ACC112 (cell line): ENCODE results near the gene TRDMT1.

ENCODE experiments used
- H2AFZ ChIP-seq: fragments of 200-600 bp; sonication (generic); one replicate; pipeline ENCODE4 v1.6.0; 2017; ENCODE audit warnings: antibody characterized with exemption, low read length; ENCODE audit not compliant: unreplicated experiment
- H3K27ac ChIP-seq: fragments of 200-600 bp; sonication (generic); 2 replicates; pipeline ENCODE4 v1.5.1; 2014; ENCODE audit warnings: low read depth, mild to moderate bottlenecking, antibody characterized with exemption, low read length, moderate library complexity
- H3K27me3 ChIP-seq: fragments of 200-600 bp; sonication (generic); 2 replicates; pipeline ENCODE4 v1.6.1; 2014; ENCODE audit warnings: mild to moderate bottlenecking, antibody characterized with exemption, low read length, moderate library complexity, mixed read lengths; ENCODE audit not compliant: insufficient read depth
- H3K36me3 ChIP-seq: fragments of 200-600 bp; sonication (generic); 2 replicates; pipeline ENCODE4 v1.6.1; 2016; ENCODE audit warnings: mild to moderate bottlenecking, antibody characterized with exemption, low read length, moderate library complexity, mixed read lengths; ENCODE audit not compliant: insufficient read depth
- H3K4me1 ChIP-seq: fragments of 200-600 bp; sonication (generic); one replicate; pipeline ENCODE4 v1.6.1; 2016; ENCODE audit warnings: low read length, mixed read lengths; ENCODE audit not compliant: insufficient read depth, unreplicated experiment, control insufficient read depth
- H3K4me3 ChIP-seq: fragments of 200-600 bp; sonication (generic); 2 replicates; pipeline ENCODE4 v1.5.1; 2014; ENCODE audit warnings: mild to moderate bottlenecking, low read depth, low read length
- H3K79me2 ChIP-seq: fragments of 200-600 bp; sonication (generic); one replicate; pipeline ENCODE4 v1.6.0; 2016; ENCODE audit warnings: low read length; ENCODE audit not compliant: control insufficient read depth, unreplicated experiment, insufficient read depth

The TRDMT1 gene

DNA sequence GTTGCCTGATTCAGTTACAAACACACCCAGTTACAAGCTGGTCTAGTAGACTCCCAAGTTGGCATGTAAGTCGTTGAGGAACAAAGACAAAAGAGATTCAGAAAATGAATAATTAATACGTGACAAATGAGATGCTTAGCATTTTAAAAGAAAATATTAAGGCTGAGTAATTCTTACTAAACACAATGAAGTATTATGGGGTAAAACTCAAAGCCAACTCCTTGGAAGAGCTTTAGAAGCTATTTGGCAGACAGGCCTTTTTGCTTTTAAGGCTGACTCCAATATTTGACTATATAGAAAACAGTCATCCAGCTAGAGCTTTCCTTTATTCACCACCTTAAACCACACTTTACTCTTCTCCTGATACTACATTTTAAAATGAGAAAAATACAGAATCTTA, 5.4 kb downstream of the TRDMT1 start:
- Histone ChIP-seq H3K27ac (no peak overlapping the region), H3K27me3 (no peaks in the 10 kb centered on the region), H3K36me3 (no peaks in the 10 kb centered on the region), H3K4me3 (no peak overlapping the region), H3K79me2 (peaks cover 18% of the 10 kb centered on the region), H3K4me1 (peaks cover 5% of the 10 kb centered on the region), H2AFZ (no peak overlapping the region)

DNA sequence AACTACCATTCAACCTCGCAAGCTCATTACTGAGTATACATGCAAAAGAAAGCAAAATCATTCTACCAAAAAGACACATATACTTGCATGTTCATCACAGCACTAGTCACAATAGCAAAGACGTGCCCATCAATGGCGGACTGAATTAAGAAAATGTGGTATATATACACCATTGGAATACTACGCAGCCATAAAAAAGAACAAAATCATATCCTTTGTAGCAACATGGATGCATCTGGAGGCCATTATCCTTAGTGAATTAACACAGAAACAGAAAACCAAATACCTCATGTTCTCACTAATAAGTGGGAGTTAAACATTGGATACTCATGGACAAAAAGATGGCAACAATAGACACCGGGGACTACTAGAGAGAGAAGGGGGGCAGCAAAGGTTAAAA, 6.4 kb downstream of the TRDMT1 start:
- no peak overlapping the region for H3K4me3 ChIP-seq
- H3K27me3 ChIP-seq, result no peaks in the 10 kb centered on the region
- peaks cover 14% of the 10 kb centered on the region for H3K79me2 ChIP-seq
- peaks cover 5% of the 10 kb centered on the region for H3K4me1 ChIP-seq
- no peaks in the 10 kb centered on the region for H3K36me3 ChIP-seq
- H3K27ac ChIP-seq, result no peak overlapping the region
- H2AFZ ChIP-seq, result no peak overlapping the region

DNA sequence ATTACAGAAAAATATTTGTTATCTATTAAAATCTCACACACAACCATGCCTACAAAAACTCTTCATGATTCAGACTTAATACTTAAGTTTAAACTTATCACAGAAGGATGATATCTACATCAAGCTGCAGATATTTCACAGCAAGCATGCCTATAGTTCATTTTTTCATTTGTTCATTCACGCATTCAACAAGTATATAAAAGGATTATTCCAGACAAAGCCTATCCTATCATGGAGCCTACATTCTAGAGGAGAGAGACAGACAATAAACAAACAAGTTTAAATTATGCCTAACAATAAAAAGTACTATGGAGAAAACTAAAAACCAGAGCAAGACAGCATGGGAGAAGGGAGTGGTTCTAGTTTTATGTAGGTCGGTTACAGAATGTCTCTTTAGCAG, 10.9 kb downstream of the TRDMT1 start:
- Histone ChIP-seq H3K27me3 (no peaks in the 10 kb centered on the region), H3K27ac (no peak overlapping the region), H3K4me3 (no peak overlapping the region), H3K4me1 (no peaks in the 10 kb centered on the region), H3K79me2 (no peaks in the 10 kb centered on the region), H2AFZ (no peak overlapping the region), H3K36me3 (no peaks in the 10 kb centered on the region)

DNA sequence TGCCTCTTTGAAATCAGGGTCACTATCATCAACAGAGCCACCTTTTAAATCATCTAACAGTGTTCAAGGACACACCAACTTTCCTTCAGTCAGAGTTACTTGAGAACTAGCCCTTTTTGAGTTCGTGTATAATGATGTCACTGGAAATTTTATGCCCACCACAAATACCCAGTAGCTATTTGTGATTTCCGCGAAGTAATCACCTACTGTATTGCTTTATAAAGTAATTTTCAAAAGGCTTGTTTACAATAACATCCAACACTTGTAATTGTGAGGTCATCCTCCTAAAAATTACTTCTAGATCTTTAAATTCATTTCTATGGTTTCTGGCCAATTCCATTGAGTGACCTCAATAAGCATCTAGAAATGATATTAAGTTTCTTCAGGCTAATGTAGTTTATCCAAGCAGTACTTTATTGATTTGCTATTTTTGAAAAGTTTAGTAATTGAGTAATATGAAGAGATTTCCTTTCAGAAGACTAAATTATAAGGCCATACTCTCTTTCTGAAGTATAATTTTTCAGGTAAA, 12.8 kb downstream of the TRDMT1 start:
- Histone ChIP-seq H3K4me3 (no peak overlapping the region), H3K79me2 (no peaks in the 10 kb centered on the region), H2AFZ (no peak overlapping the region), H3K27ac (no peak overlapping the region), H3K4me1 (no peaks in the 10 kb centered on the region), H3K27me3 (no peaks in the 10 kb centered on the region), H3K36me3 (no peaks in the 10 kb centered on the region)

DNA sequence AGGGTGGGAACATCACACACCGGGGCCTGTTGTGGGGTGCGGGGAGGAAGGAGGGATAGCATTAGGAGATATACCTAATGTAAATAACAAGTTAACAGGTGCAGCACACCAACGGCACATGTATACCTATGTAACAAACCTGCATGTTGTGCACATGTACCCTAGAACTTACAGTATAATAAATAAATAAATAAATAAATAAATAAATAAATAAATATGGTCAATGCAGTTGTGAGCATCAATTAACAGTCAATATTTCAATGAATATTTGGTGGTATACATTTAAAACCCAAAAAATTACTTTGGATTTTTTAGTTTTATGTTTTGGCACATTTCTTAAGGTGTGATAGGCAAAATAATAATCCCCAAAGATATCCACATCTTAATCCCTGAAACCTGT, 15.6 kb downstream of the TRDMT1 start:
- no peaks in the 10 kb centered on the region for H3K79me2 ChIP-seq
- no peak overlapping the region for H3K27ac ChIP-seq
- H3K4me3 ChIP-seq, result no peak overlapping the region

DNA sequence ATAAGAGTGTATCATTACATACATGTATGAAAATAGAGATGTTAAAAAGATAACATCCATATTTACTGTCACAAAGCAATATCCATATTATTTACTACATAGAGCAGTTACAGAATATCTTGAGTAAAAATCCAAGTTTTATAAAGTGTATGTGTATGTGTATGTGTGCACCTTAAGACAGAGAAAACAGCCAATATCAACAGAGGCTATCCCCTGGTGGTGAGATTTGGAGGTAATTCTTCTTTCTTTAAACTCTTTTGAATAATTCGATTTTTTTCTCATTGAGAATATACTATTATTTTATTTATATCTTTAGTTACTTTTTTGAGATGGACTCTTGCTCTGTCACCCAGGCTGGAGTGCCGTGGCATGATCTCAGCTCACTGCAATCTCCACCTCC, 18.4 kb downstream of the TRDMT1 start:
- Histone ChIP-seq H3K4me1 (no peaks in the 10 kb centered on the region), H3K79me2 (peaks cover 4% of the 10 kb centered on the region), H3K27me3 (no peaks in the 10 kb centered on the region), H3K27ac (no peak overlapping the region), H3K4me3 (no peak overlapping the region), H3K36me3 (no peaks in the 10 kb centered on the region), H2AFZ (no peak overlapping the region)

More for the DNA sequence above, 15.6 kb downstream of the TRDMT1 start:
- H3K4me1 ChIP-seq, result no peaks in the 10 kb centered on the region
- H2AFZ ChIP-seq, result no peak overlapping the region
- no peaks in the 10 kb centered on the region for H3K36me3 ChIP-seq
- H3K27me3 ChIP-seq, result no peaks in the 10 kb centered on the region

DNA sequence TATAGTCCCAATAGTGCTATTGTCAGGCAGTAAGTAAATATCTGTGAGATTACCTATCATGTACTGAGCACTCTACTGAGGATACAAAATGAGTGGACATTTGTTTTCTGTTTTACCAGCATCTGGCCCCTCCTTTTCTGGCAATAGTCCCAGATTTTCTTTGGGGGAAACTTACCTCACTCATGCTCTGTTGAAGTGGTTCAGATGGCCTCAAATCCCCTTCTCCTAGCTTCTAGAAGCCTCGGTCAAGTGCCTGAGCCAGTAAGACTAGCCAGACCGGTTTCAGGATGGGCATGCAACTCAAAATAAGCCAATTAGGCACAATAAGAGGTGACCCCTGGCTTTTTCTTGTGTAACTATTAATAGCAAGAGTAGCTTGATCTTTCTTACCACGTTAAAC, 19.7 kb downstream of the TRDMT1 start:
- Histone ChIP-seq H3K79me2 (peaks cover 4% of the 10 kb centered on the region), H3K36me3 (no peaks in the 10 kb centered on the region), H3K27ac (no peak overlapping the region), H3K4me3 (no peak overlapping the region), H3K27me3 (no peaks in the 10 kb centered on the region), H2AFZ (no peak overlapping the region), H3K4me1 (no peaks in the 10 kb centered on the region)

DNA sequence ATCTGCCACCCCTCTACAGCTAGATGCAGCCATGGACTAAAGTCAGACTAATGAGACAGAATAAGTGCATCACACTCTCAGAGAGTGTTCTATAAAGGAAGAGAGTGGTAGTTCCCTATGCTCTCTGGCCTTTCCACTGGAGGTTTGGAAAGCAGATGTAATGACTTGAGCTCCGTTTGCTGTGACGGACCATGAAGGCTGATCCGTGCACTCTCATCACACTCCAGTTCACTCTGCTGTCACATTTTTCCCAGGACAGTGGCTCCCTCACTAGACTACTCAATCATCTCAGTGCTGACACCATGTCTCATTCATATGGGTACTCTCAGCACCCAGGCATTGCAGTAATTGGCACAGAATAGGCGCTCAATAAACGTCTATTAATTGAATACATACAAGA, 20.4 kb downstream of the TRDMT1 start:
- Histone ChIP-seq H3K27me3 (no peaks in the 10 kb centered on the region), H3K36me3 (no peaks in the 10 kb centered on the region), H3K4me1 (peaks cover 4% of the 10 kb centered on the region), H3K79me2 (peaks cover 4% of the 10 kb centered on the region), H2AFZ (no peak overlapping the region), H3K4me3 (no peak overlapping the region), H3K27ac (no peak overlapping the region)

DNA sequence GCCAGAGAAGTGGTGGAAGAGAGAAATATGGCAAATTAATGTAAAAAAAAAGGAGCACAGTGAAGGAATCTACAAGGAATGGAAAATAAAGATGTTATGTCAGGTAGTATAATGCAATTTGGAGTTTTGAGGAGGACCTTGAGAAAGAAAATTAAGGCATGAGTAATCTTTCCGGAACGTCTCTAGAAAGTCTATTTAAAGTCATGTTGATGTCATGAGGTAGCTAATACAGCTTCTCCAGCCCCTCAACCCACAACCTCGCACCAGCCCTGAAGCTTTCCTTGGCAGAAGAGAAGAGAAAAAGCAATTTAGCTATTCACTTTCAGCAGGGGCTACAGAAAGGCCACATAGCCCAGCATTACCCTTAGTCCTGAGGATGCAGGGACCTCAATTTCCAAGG, 22.5 kb downstream of the TRDMT1 start:
- H3K27me3 ChIP-seq, result no peaks in the 10 kb centered on the region

DNA sequence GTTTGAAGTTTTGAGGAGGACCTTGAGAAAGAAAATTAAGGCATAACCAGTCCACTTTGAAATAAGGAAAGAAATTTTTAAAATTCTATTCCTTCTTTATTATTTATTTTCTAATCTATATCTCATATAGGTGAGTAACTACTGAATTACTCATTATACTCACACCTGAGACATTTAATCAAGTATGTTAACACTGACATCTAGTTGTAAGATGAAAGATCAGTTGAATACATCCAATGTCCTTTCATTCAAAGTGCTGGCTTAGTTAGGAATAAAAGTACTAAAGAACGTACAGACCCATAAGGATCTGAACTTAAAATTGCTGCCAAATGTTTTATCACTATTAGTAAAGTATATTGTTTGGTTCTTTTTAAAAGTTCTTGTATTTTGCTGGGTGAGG, 23.5 kb downstream of the TRDMT1 start:
- H3K27me3 ChIP-seq, result no peaks in the 10 kb centered on the region
- no peak overlapping the region for H3K4me3 ChIP-seq
- H3K27ac ChIP-seq, result no peak overlapping the region
- H3K36me3 ChIP-seq, result no peaks in the 10 kb centered on the region
- peaks cover 21% of the 10 kb centered on the region for H3K4me1 ChIP-seq
- H3K79me2 ChIP-seq, result peaks cover 4% of the 10 kb centered on the region
- no peak overlapping the region for H2AFZ ChIP-seq

More for the DNA sequence above, 22.5 kb downstream of the TRDMT1 start:
- Histone ChIP-seq H3K4me3 (no peak overlapping the region), H3K27ac (no peak overlapping the region), H3K4me1 (peaks cover 21% of the 10 kb centered on the region), H2AFZ (no peak overlapping the region), H3K79me2 (peaks cover 4% of the 10 kb centered on the region), H3K36me3 (no peaks in the 10 kb centered on the region)

DNA sequence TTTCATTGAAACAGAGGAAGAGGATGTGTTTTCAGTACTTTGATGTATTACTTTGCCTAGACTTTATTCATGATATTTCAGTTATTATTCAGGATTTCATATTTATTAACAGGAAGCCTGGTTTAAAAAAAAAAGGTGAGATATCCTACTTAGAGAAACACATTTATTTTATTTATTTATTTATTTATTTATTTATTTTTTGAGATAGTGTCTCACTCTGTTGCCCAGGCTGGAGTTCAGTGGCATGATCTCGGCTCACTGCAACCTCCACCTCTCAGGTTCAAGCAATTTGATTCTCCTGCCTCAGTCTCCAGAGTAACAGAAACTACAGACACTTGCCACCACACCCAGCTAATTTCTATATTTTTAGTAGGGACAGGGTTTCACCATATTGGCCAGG, 24.5 kb downstream of the TRDMT1 start:
- Histone ChIP-seq H3K79me2 (peaks cover 4% of the 10 kb centered on the region), H3K4me1 (peaks cover 21% of the 10 kb centered on the region)

More for the DNA sequence above, 24.5 kb downstream of the TRDMT1 start:
- H3K27ac ChIP-seq, result no peak overlapping the region
- no peaks in the 10 kb centered on the region for H3K36me3 ChIP-seq
- no peaks in the 10 kb centered on the region for H3K27me3 ChIP-seq
- no peak overlapping the region for H3K4me3 ChIP-seq
- H2AFZ ChIP-seq, result no peak overlapping the region
